Ectodermal cell (in vitro differentiated cells): ENCODE results near the gene DEDD2.

Source experiments
- H3K27ac ChIP-seq: 2 replicates; pipeline ENCODE4 v1.7.0; 2013; ENCODE audit warnings: mild to moderate bottlenecking, low read depth, low read length; ENCODE audit not compliant: insufficient read depth, poor library complexity, severe bottlenecking
- H3K27me3 ChIP-seq: 2 replicates; pipeline ENCODE4 v1.7.0; 2013; ENCODE audit warnings: mild to moderate bottlenecking, low read length; ENCODE audit not compliant: insufficient read depth, control insufficient read depth, poor library complexity, severe bottlenecking
- H3K36me3 ChIP-seq: one replicate; pipeline ENCODE4 v1.7.0; 2013; ENCODE audit warnings: low read length; ENCODE audit not compliant: control insufficient read depth, insufficient read depth
- H3K4me1 ChIP-seq: one replicate; pipeline ENCODE4 v1.7.0; 2013; ENCODE audit warnings: low read length; ENCODE audit not compliant: control insufficient read depth, insufficient read depth
- H3K4me3 ChIP-seq: 2 replicates; pipeline ENCODE4 v1.7.0; 2013; ENCODE audit warnings: low read depth, low read length, control low read depth; ENCODE audit not compliant: insufficient read depth
- H3K9me3 ChIP-seq: 2 replicates; pipeline ENCODE4 v1.7.0; 2013; ENCODE audit warnings: mild to moderate bottlenecking, low read length, moderate library complexity; ENCODE audit not compliant: control insufficient read depth
- WGBS, 2 experiments: methylation state at CpG; one replicate each; pipeline ENCODE4 v1.1.7; 2013; ENCODE audit warnings: missing lambda C conversion rate in 2 of 2; 5-methylcytosine and 5-hydroxymethylcytosine counted together

DEDD2 gene

DNA sequence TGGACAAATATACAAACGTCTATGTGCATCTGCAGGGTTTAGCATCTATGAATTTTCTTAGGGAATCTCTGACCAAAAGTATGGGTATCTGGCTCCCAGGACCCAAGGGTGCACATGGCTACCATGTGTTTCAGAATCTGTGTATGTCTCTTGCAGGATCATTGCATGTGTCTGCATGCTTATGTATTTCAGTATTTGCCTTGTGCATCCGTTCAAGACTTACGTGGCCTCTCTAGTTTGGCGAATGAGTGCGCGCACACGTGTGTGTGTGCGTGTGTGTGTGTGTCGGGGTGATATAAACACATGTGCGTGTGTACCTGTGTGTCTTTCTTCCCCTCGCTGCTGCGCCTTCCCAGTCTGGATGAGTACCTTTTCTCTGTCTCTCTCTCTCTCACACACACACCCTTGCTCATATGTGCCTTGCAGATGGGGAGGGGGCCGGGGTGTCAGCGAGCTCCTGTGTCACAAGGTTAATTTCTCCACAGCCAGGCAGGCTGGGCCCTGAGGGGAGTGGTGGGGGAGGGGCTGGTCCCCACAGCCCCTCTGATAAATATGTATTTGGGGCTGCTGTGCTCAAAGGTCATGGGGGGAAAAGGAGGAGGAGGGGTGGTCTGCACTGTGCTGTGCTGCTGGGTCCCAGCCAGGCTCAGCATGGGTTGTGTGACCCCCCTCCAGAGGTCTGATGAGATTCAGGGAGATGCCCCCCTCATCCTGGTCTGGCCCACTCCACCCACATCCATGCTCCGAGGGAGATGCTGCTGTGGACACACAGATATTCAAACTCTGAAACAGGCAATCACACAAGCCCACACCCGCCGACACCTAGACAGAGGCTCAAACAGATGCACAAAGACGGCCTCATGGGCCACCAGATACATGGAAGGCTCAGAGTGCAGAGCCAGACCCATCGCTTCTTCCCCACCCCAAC is 47.7 kb downstream of the DEDD2 start:
- peaks cover 10% of the 10 kb centered on the region for H3K27me3 ChIP-seq
- no peaks in the 10 kb centered on the region for H3K9me3 ChIP-seq
- 89 to 93% methylated on average over 19 of the region's 19 CpGs for WGBS, 2 experiments
- no peak overlapping the region for H3K4me3 ChIP-seq
- H3K36me3 ChIP-seq = no peaks in the 10 kb centered on the region
- no peak overlapping the region for H3K27ac ChIP-seq
- peaks cover under 1% of the 10 kb centered on the region for H3K4me1 ChIP-seq

GRCh38 chr19:42168206-42168605 is 49.3 kb downstream of the DEDD2 start:
- no peaks in the 10 kb centered on the region for H3K27me3 ChIP-seq
- WGBS, 2 experiments = 90% methylated on average over 3 of the region's 3 CpGs
- H3K9me3 ChIP-seq = no peaks in the 10 kb centered on the region
- no peaks in the 10 kb centered on the region for H3K36me3 ChIP-seq
- H3K27ac ChIP-seq = no peak overlapping the region
- H3K4me3 ChIP-seq = no peak overlapping the region
- no peaks in the 10 kb centered on the region for H3K4me1 ChIP-seq

- Histone ChIP-seq H3K27me3 (peaks cover under 1% of the 10 kb centered on the region), H3K27ac (no peak overlapping the region), H3K36me3 (no peaks in the 10 kb centered on the region), H3K9me3 (no peaks in the 10 kb centered on the region), H3K4me3 (no peak overlapping the region), H3K4me1 (peaks cover 5% of the 10 kb centered on the region)
- 77 to 78% methylated on average over 7 of the region's 7 CpGs for WGBS, 2 experiments
Measured at GRCh38 chr19:42166316-42166715, 51.2 kb downstream of the DEDD2 start.

- Histone ChIP-seq H3K36me3 (no peaks in the 10 kb centered on the region), H3K9me3 (no peaks in the 10 kb centered on the region), H3K4me3 (no peak overlapping the region), H3K4me1 (peaks cover 11% of the 10 kb centered on the region), H3K27me3 (peaks cover 3% of the 10 kb centered on the region), H3K27ac (no peak overlapping the region)
- WGBS, 2 experiments = 37 to 45% methylated on average over 2 of the region's 2 CpGs
Measured at GRCh38 chr19:42165146-42165545, 52.3 kb downstream of the DEDD2 start.

DNA sequence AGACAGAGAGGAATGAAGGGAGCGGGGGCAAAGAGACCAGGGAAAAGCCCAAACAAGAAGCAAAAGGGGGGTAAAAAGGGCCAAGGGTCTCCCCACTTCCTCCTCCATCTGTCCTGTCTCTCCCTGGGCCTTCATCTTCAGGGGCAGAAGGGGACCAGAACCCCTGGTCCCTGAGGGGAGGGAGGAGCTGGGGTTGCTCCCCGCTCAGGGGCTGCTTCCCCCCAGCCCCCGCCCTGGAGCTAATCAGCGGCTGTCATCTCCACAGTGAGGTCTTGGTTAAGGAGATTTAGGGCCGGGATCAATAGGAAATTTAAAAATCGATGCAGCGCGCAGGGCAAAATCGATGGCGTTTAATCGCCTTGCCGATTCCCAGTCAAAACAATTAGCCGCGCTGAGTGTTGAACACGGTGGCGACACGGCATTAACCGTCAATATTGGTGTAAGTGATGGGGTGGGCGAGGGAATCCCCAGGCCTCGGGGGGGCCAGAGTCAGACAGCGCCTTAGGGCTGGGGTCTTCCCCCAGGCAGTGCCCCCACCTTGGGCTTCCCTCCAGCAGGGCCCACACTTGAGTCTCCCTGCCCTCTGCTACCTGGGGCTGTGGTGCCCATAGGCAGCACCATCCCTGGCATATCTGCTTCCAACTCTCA is 55.7 kb downstream of the DEDD2 start:
- Histone ChIP-seq H3K36me3 (no peaks in the 10 kb centered on the region), H3K4me3 (no peak overlapping the region), H3K27me3 (peaks cover 3% of the 10 kb centered on the region), H3K9me3 (no peaks in the 10 kb centered on the region), H3K4me1 (peaks cover 11% of the 10 kb centered on the region), H3K27ac (no peak overlapping the region)
- 92% methylated on average over 21 of the region's 21 CpGs for whole genome bisulfite sequencing, 2 experiments

GRCh38 chr19:42159942-42160341 is 57.5 kb downstream of the DEDD2 start:
- 88 to 90% methylated on average over 7 of the region's 7 CpGs for WGBS, 2 experiments
- Histone ChIP-seq H3K9me3 (no peaks in the 10 kb centered on the region), H3K36me3 (no peaks in the 10 kb centered on the region), H3K4me3 (no peak overlapping the region), H3K27ac (no peak overlapping the region), H3K4me1 (peaks cover 26% of the 10 kb centered on the region), H3K27me3 (peaks cover 9% of the 10 kb centered on the region)

GRCh38 chr19:42158926-42159325 is 58.6 kb downstream of the DEDD2 start:
- WGBS, 2 experiments = 82 to 85% methylated on average over 2 of the region's 2 CpGs
- Histone ChIP-seq H3K4me3 (no peak overlapping the region), H3K27ac (no peak overlapping the region), H3K27me3 (peaks cover 14% of the 10 kb centered on the region), H3K4me1 (peaks cover 26% of the 10 kb centered on the region), H3K9me3 (no peaks in the 10 kb centered on the region), H3K36me3 (no peaks in the 10 kb centered on the region)

GRCh38 chr19:42156571-42156970 is 60.9 kb downstream of the DEDD2 start:
- Histone ChIP-seq H3K27ac (no peak overlapping the region), H3K27me3 (peaks cover 14% of the 10 kb centered on the region), H3K9me3 (no peaks in the 10 kb centered on the region), H3K4me1 (peaks cover 29% of the 10 kb centered on the region), H3K4me3 (no peak overlapping the region), H3K36me3 (no peaks in the 10 kb centered on the region)
- WGBS, 2 experiments = 92 to 93% methylated on average over 8 of the region's 8 CpGs

GRCh38 chr19:42155796-42156195 is 61.7 kb downstream of the DEDD2 start:
- WGBS, 2 experiments = 55 to 58% methylated on average over 10 of the region's 10 CpGs
- H3K27me3 ChIP-seq = peaks cover 10% of the 10 kb centered on the region
- H3K9me3 ChIP-seq = no peaks in the 10 kb centered on the region
- H3K27ac ChIP-seq = no peak overlapping the region
- no peak overlapping the region for H3K4me3 ChIP-seq
- peaks cover 29% of the 10 kb centered on the region for H3K4me1 ChIP-seq
- H3K36me3 ChIP-seq = no peaks in the 10 kb centered on the region

DNA sequence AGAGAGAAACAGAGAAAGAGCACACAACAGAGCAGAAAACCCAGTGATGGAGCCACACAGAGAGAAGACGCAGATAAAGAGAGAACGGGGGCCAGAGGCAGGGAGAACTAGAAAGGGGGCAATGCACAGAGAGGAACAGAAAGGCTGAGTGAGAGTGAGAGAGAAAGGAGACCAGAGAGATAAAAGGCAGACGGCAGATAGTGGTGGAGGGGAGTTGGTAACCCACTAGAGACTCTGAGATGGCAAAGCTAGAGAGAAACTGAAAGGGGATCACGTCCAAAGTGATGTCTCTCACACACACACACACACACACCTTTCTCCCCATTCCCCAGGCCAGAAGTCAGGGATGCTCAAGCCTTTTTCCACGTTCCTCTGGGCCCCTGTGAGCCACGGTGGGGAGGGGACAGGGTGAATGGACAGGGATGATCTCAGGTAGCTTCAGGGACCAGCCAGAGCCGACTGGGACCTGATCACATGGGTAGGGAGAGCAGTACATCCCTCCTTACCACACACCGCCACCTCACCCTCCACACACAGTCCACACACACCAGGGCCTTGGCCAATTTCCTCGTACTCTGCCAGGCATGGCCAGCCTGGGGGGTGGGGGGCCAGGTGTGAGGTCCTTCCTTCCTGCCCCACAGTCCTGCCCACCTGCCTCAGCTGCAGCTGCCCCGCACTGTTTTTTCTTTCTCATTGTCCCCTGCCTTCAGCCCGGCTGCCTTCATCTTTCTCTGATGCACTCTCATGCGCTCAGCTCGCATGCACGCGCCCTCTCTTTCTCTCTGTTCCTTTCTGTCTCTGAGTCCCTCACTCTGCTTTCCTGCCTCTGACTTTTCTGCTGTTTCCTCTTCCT is 62.8 kb downstream of the DEDD2 start:
- Histone ChIP-seq H3K36me3 (no peaks in the 10 kb centered on the region), H3K4me3 (no peak overlapping the region), H3K4me1 (peaks cover 33% of the 10 kb centered on the region), H3K27me3 (peaks cover 13% of the 10 kb centered on the region), H3K27ac (no peak overlapping the region), H3K9me3 (no peaks in the 10 kb centered on the region)
- WGBS, 2 experiments = 77 to 80% methylated on average over 15 of the region's 15 CpGs
